ENCODE data around the gene COL5A1. TPM values are rescaled to one million over a fixed set of nuclear protein-coding genes. Genes with fewer than 3 reads are reported as not detected.

The COL5A1 gene
- total RNA-seq, 1 experiment from 2014 or later: 9.5 TPM

GRCh38 chr9:134593286-134594077 lies 48.1 kb upstream of the COL5A1 start:
- Histone ChIP-seq H3K4me1 (ENCODE audit: insufficient read depth, low read length) (no peaks in the 10 kb centered on the region), H3K23ac (ENCODE audit: insufficient read length, low read depth, low read length) (no peak overlapping the region), H2AFZ (ENCODE audit: low read length) (no peak overlapping the region), H3K18ac (ENCODE audit: insufficient read length, low read depth, low read length) (no peak overlapping the region), H3K79me2 (ENCODE audit: insufficient read depth, low read length) (no peaks in the 10 kb centered on the region), H4K5ac (ENCODE audit: insufficient read length, low read depth, low read length) (no peak overlapping the region), H3K27me3 (ENCODE audit: insufficient read depth, low read length) (no peaks in the 10 kb centered on the region), H2BK12ac (ENCODE audit: insufficient read length, low read depth, low read length) (no peak overlapping the region), H4K8ac (replicated peaks; ENCODE audit: insufficient read length, low read depth, low read length) (no peak overlapping the region), H2BK15ac (ENCODE audit: low read depth, low read length) (no peak overlapping the region), H3K9ac (ENCODE audit: extremely low read depth, insufficient read length, low read length) (no peak overlapping the region), H3K56ac (ENCODE audit: insufficient read length, low read depth, low read length) (no peak overlapping the region), H2BK20ac (ENCODE audit: low read depth, low read length, poor library complexity, severe bottlenecking) (no peak overlapping the region), H2BK120ac (ENCODE audit: low read depth, low read length, poor library complexity, severe bottlenecking) (no peak overlapping the region), H3K14ac (ENCODE audit: insufficient read depth, low read length) (no peak overlapping the region), H3K4ac (ENCODE audit: low read depth, low read length) (no peak overlapping the region), H3K23me2 (ENCODE audit: insufficient read length, low read depth, low read length, poor library complexity, severe bottlenecking) (no peaks in the 10 kb centered on the region), H4K20me1 (ENCODE audit: control insufficient read depth, insufficient read depth, insufficient read length) (no peaks in the 10 kb centered on the region), H3T11ph (ENCODE audit: low read length) (no peak overlapping the region), H4K91ac (ENCODE audit: insufficient read length, low read depth, low read length) (no peak overlapping the region), H3K27ac (ENCODE audit: insufficient read length, low read depth, low read length) (no peak overlapping the region), H3K9me3 (ENCODE audit: control insufficient read depth, low read depth, low read length) (no peaks in the 10 kb centered on the region), H3K4me2 (ENCODE audit: insufficient read depth, insufficient read length, low read length) (no peak overlapping the region), H2BK5ac (ENCODE audit: insufficient read length, low read length) (no peak overlapping the region), H3K79me1 (ENCODE audit: insufficient read depth, low read depth, low read length, poor library complexity, severe bottlenecking) (no peaks in the 10 kb centered on the region), H2AK5ac (ENCODE audit: insufficient read length, low read length) (no peak overlapping the region)
- peaks cover 5 to 14% of the 10 kb centered on the region in 2 experiments for H3K4me1 Mint-ChIP-seq
- H3K9me3 Mint-ChIP-seq: peaks cover 0 to 2% of the 10 kb centered on the region in 2 experiments; a peak in 2 of 5 replicates
- H3K36me3 Mint-ChIP-seq (ENCODE audit: insufficient read depth in 1 of 3, low read depth in 3 of 3): no peaks in the 10 kb centered on the region; a peak in 1 of 7 replicates
- no peak overlapping the region for H3K4me3 Mint-ChIP-seq
- H3K27me3 Mint-ChIP-seq (ENCODE audit: low read depth): peaks cover 2% of the 10 kb centered on the region; the same call in 1 of the 2 replicates
- no peak overlapping the region; a peak in 1 of 7 replicates for H3K27ac Mint-ChIP-seq
- TF ChIP-seq CTCF (conservative IDR thresholded peaks at IDR 0.05): no peak
- no CpG with 5 or more reads among the region's 25 CpGs for WGBS (ENCODE audit: extremely low coverage, insufficient read length, low lambda C conversion rate)
- no peak for DNase-seq
